ENCODE data around the gene THRA. TPM values are rescaled to one million over a fixed set of nuclear protein-coding genes. Genes with fewer than 3 reads are reported as not detected.

THRA gene
- 17.6 TPM for total RNA-seq (ENCODE audit: unreplicated experiment)
- long read RNA-seq, partial matches to known transcripts: 2 of 3 reads
- long read RNA-seq, other reads (novel, unspliced or antisense): 0 of 3 reads

DNA sequence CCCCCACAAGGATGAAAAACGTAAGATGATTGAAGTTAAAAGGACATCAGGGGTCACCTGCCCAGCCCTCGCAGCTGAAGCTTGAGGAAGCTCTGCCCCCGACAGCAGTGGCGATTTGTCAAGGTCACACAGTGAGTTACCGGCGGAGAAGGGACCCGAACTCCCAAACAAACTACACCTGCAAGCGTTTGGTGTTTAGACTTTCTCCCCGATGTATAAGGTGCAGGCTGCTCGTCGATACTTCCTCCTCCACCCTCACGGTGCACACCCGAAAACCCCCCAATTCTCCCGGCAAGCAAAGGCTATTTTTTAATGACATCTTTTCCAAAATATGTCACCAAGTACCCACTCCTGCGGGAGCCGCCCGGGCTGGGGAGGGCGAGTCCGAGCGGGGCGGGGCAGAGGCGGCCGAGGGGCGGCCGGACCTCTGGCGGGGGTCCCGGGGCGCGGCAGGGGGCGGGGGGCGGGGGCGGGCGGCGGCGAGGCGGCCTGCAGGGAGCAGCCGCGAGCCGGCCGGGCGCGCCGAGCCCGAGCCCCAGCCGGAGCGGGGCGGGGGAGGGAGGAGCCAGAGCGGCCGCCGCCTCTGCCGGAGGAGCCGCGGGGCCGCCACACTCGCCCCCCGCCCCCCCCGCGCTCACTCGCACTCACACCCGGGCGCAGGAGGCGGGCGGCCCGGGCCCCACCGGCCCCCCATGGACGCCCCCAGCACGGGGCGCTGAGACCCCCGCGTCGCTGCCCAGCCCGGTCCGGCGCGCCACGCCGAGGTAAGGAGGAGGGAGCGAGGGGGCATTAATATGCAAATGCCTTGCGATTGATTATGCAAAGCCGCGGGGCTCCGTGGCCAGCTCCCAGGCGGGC, at the start of gene THRA:
TSS of gene THRA (plus strand) at position 637 of the 858 bp plus-strand sequence. CDS start 11,524 bp downstream, outside the sequence.
- DNase-seq: peak; percentile 81
- Mint-ChIP-seq H3K9me3 (ENCODE audit: unreplicated experiment) (peaks cover 4% of the 10 kb centered on the region), H3K36me3 (ENCODE audit: unreplicated experiment) (no peaks in the 10 kb centered on the region), H3K4me3 (ENCODE audit: unreplicated experiment) (peak within 1 kb of the TSS; percentile 96), H3K27me3 (ENCODE audit: unreplicated experiment) (peaks cover 11% of the 10 kb centered on the region), H3K27ac (ENCODE audit: unreplicated experiment) (peak within 1 kb of the TSS; percentile 89), H3K4me1 (ENCODE audit: low read depth, unreplicated experiment) (peaks cover 27% of the 10 kb centered on the region)
- TF ChIP-seq CTCF (IDR thresholded peaks at IDR 0.05; ENCODE audit: partially characterized antibody, unreplicated experiment): no peak

GRCh38 chr17:40014375-40014980, 48.3 kb upstream of the THRA start:
- Mint-ChIP-seq H3K27me3 (ENCODE audit: unreplicated experiment) (peaks cover 9% of the 10 kb centered on the region), H3K27ac (ENCODE audit: unreplicated experiment) (no peak overlapping the region), H3K4me3 (ENCODE audit: unreplicated experiment) (no peak overlapping the region), H3K9me3 (ENCODE audit: unreplicated experiment) (peaks cover 7% of the 10 kb centered on the region), H3K36me3 (ENCODE audit: unreplicated experiment) (no peaks in the 10 kb centered on the region), H3K4me1 (ENCODE audit: low read depth, unreplicated experiment) (peaks cover 5% of the 10 kb centered on the region)
- no peak for TF ChIP-seq CTCF (IDR thresholded peaks at IDR 0.05; ENCODE audit: partially characterized antibody, unreplicated experiment)
- DNase-seq: no peak

DNA sequence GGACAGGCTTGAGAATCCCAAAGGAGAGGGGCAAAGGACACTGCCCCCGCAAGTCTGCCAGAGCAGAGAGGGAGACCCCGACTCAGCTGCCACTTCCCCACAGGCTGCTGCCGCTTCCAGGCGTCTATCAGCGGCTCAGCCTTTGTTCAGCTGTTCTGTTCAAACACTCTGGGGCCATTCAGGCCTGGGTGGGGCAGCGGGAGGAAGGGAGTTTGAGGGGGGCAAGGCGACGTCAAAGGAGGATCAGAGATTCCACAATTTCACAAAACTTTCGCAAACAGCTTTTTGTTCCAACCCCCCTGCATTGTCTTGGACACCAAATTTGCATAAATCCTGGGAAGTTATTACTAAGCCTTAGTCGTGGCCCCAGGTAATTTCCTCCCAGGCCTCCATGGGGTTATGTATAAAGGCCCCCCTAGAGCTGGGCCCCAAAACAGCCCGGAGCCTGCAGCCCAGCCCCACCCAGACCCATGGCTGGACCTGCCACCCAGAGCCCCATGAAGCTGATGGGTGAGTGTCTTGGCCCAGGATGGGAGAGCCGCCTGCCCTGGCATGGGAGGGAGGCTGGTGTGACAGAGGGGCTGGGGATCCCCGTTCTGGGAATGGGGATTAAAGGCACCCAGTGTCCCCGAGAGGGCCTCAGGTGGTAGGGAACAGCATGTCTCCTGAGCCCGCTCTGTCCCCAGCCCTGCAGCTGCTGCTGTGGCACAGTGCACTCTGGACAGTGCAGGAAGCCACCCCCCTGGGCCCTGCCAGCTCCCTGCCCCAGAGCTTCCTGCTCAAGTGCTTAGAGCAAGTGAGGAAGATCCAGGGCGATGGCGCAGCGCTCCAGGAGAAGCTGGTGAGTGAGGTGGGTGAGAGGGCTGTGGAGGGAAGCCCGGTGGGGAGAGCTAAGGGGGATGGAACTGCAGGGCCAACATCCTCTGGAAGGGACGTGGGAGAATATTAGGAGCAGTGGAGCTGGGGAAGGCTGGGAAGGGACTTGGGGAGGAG, 47.5 kb upstream of the THRA start, which contains the start of gene CSF3:
TSS of gene CSF3 (plus strand) at position 436 of the 993 bp plus-strand sequence. CDS start at position 471, 35 bp downstream.
- Mint-ChIP-seq H3K9me3 (ENCODE audit: unreplicated experiment) (peaks cover 7% of the 10 kb centered on the region), H3K4me1 (ENCODE audit: low read depth, unreplicated experiment) (peaks cover 10% of the 10 kb centered on the region), H3K4me3 (ENCODE audit: unreplicated experiment) (no peak within 1 kb of the TSS), H3K27ac (ENCODE audit: unreplicated experiment) (no peak within 1 kb of the TSS), H3K27me3 (ENCODE audit: unreplicated experiment) (peaks cover 9% of the 10 kb centered on the region), H3K36me3 (ENCODE audit: unreplicated experiment) (no peaks in the 10 kb centered on the region)
- DNase-seq: no peak
- TF ChIP-seq CTCF (IDR thresholded peaks at IDR 0.05; ENCODE audit: partially characterized antibody, unreplicated experiment): no peak

DNA sequence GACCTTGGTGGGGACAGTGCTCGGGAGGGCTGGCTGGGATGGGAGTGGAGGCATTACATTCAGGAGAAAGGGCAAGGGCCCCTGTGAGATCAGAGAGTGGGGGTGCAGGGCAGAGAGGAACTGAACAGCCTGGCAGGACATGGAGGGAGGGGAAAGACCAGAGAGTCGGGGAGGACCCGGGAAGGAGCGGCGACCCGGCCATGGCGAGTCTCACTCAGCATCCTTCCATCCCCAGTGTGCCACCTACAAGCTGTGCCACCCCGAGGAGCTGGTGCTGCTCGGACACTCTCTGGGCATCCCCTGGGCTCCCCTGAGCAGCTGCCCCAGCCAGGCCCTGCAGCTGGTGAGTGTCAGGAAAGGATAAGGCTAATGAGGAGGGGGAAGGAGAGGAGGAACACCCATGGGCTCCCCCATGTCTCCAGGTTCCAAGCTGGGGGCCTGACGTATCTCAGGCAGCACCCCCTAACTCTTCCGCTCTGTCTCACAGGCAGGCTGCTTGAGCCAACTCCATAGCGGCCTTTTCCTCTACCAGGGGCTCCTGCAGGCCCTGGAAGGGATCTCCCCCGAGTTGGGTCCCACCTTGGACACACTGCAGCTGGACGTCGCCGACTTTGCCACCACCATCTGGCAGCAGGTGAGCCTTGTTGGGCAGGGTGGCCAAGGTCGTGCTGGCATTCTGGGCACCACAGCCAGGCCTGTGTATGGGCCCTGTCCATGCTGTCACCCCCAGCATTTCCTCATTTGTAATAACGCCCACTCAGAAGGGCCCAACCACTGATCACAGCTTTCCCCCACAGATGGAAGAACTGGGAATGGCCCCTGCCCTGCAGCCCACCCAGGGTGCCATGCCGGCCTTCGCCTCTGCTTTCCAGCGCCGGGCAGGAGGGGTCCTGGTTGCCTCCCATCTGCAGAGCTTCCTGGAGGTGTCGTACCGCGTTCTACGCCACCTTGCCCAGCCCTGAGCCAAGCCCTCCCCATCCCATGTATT, 46.5 kb upstream of the THRA start:
- DNase-seq: no peak
- Mint-ChIP-seq H3K4me1 (ENCODE audit: low read depth, unreplicated experiment) (peaks cover 16% of the 10 kb centered on the region), H3K27ac (ENCODE audit: unreplicated experiment) (no peak overlapping the region), H3K36me3 (ENCODE audit: unreplicated experiment) (no peaks in the 10 kb centered on the region), H3K9me3 (ENCODE audit: unreplicated experiment) (peaks cover 12% of the 10 kb centered on the region), H3K4me3 (ENCODE audit: unreplicated experiment) (no peak overlapping the region), H3K27me3 (ENCODE audit: unreplicated experiment) (peaks cover 9% of the 10 kb centered on the region)
- no peak for TF ChIP-seq CTCF (IDR thresholded peaks at IDR 0.05; ENCODE audit: partially characterized antibody, unreplicated experiment)

Measured in glutamatergic neuron (in vitro differentiated cells).